Heart right ventricle (tissue), 16 donors: ENCODE results near the gene ZFYVE21. TPM values are rescaled to one million over a fixed set of nuclear protein-coding genes. Genes with fewer than 3 reads are reported as not detected.
A peak's percentile ranks its signal among the peaks of the same experiment; 100 is the strongest.

ENCODE experiments used
- ATAC-seq, 8 donors: fragments of 200-7000 bp; cut with Tn5 transposase; one replicate each; pipeline ENCODE4 v1.9.1; 2020; ENCODE audit warnings: mild to moderate bottlenecking in 8 of 8, moderate library complexity in 8 of 8, moderate number of reproducible peaks in 1 of 8
- DNase-seq, 2 donors: peaks; one replicate each; pipeline ENCODE4 v3.0.0-alpha.2; 2020
- H3K27ac ChIP-seq, 10 donors: fragments of 200-600 bp; sonication (generic) in 2 of 10; one replicate each; pipeline versions ENCODE4 v1.5.0 to v1.8.0; 2020 to 2022; ENCODE audit warnings: mild to moderate bottlenecking in 3 of 10
- H3K27me3 ChIP-seq, 7 donors: fragments of 200-600 bp; one replicate each; pipeline ENCODE4 v1.8.0; 2021 to 2022; ENCODE audit warnings: mild to moderate bottlenecking in 2 of 7
- H3K36me3 ChIP-seq, 9 donors: fragments of 200-600 bp; sonication (generic) in 1 of 9; one replicate each; pipeline versions ENCODE4 v1.5.0 to v1.8.0; 2020 to 2022; ENCODE audit warnings: mild to moderate bottlenecking in 2 of 9
- H3K4me1 ChIP-seq, 9 donors: fragments of 200-600 bp; sonication (generic) in 1 of 9; one replicate each; pipeline versions ENCODE4 v1.5.0 to v1.8.0; 2020 to 2022; ENCODE audit warnings: mild to moderate bottlenecking in 4 of 9
- H3K4me3 ChIP-seq, 10 donors: fragments of 200-600 bp; sonication (generic) in 2 of 10; one replicate each; pipeline versions ENCODE4 v1.5.0 to v1.8.0; 2020 to 2022; ENCODE audit warnings: mild to moderate bottlenecking in 7 of 10, moderate library complexity in 2 of 10
- H3K9me3 ChIP-seq, 11 donors: fragments of 200-600 bp in 10 of 11; sonication (generic) in 2 of 11; one replicate each; pipeline versions ENCODE4 v1.5.0 to v1.8.0; 2013 to 2022; ENCODE audit warnings: mild to moderate bottlenecking in 2 of 11, control low read depth in 1 of 11, moderate library complexity in 1 of 11
- CTCF ChIP-seq, 9 donors: fragments of 200-600 bp; sonication (generic) in 2 of 9; IDR thresholded peaks; one replicate each; pipeline versions ENCODE4 v1.5.0 to v1.8.0; 2021 to 2022; ENCODE audit warnings: antibody characterized with exemption in 9 of 9, mild to moderate bottlenecking in 5 of 9, moderate library complexity in 1 of 9
- WGBS, 2 donors: extraction: QIAGEN DNeasy Blood & Tissue Kit; methylation state at CpG; one replicate each; pipeline ENCODE4 v1.1.7; 2013; ENCODE audit warnings: inconsistent platforms in 1 of 2; 5-methylcytosine and 5-hydroxymethylcytosine counted together
- intact Hi-C, 10 donors: fragments of 100-400 bp; cut with DNase I; formaldehyde crosslinking; loops; one replicate each; pipeline versions ENCODE4 v1.11.1 to v1.14.2; 2022
- polyA plus RNA-seq, 2 donors: library from polyadenylated mRNA; stranded (reverse); fragments of 200-250 nt; gene quantifications; one replicate each; pipeline ENCODE4 v1.2.3, GENCODE V29; 2013
- total RNA-seq, 10 donors: library from RNA; stranded (reverse); fragmentation: NEBNext Ultra II Directional in 3 of 10; extraction: Animal tissue kit (Norgen Biotek cat#: 25700) in 3 of 10; gene quantifications; one replicate each; pipeline versions ENCODE4 v1.2.1 to v1.2.4, GENCODE V29; 2021 to 2023
- donor health status: Arrhythmogenic right ventricular cardiomyopathy.
- donor health status: ischemic (EF 13 %, LVEDD 7.1; RV severe dilation, severe dysfunction).
- donor health status: healthy with polysubstance abuse.
- donor health status: DM: no; HTN: yes; CAD: no.
- donor health status: DM: no; HTN: no; CAD: no.
- donor health status: ischemic (EF 25% LVEDD 6.9; RV normal size, moderate dysfunction).
- donor health status: ischemic (EF 25% LVEDD 5.7; RV mildly dilated, moderate dysfunction).
- donor health status: healthy.
- donor health status: DM: yes; HTN: yes; CAD: no.
- donor health status: Ischemic cardiomyopathy.
- donor health status: ischemic (EF 35%, LVEDD 5.7; RV mildly dilated, moderate dysfunction).
- donor health status: nonischemic (EF 11% LVEDD 7.7; RV severe dilation, severe dysfunction).
- donor health status: DM: yes; HTN: yes; CAD: no.
- donor health status: PGD.
- donor health status: ischemic (EF 29% LVEDD 5.4; RV normal size, mild dysfunction).
- donor health status: nonischemic (EF 23%, LVEDD 6.1; RV moderate dilation, normal function).

The ZFYVE21 gene
- total and polyA plus RNA-seq, 12 donors: 43.5 to 88.8 (median 54.5) TPM

- Histone ChIP-seq H3K9me3 (no peaks in the 10 kb centered on the region), H3K4me1 (peaks cover 23 to 76% (median 59%) of the 10 kb centered on the region in 9 donors), H3K4me3 (no peak overlapping the region), H3K27me3 (no peaks in the 10 kb centered on the region), H3K27ac (peak overlapping the region in 7 of 10 donors; percentile 2 to 65 (median 54)), H3K36me3 (peaks cover 5 to 86% (median 34%) of the 10 kb centered on the region in 9 donors)
- no peak for TF ChIP-seq CTCF (IDR thresholded peaks at IDR 0.05)
- WGBS, 2 donors: 78 to 82% methylated on average over 14 of the region's 14 CpGs
- no peak for ATAC-seq
- DNase-seq: no peak
- intact Hi-C loops: no loop called here
Observed at GRCh38 chr14:103697603-103698379, 17.8 kb upstream of the ZFYVE21 start.

GRCh38 chr14:103698380-103699260 lies 17.0 kb upstream of the ZFYVE21 start:
- H3K27me3 ChIP-seq: no peaks in the 10 kb centered on the region
- DNase-seq: no peak
- H3K4me3 ChIP-seq: no peak overlapping the region
- peaks cover 4 to 86% (median 34%) of the 10 kb centered on the region in 9 donors for H3K36me3 ChIP-seq
- TF ChIP-seq CTCF (IDR thresholded peaks at IDR 0.05): no peak
- WGBS, 2 donors: 89% methylated on average over 33 of the region's 33 CpGs
- H3K9me3 ChIP-seq: no peaks in the 10 kb centered on the region
- intact Hi-C loops: no loop called here
- no peak for ATAC-seq
- peak overlapping the region in 7 of 10 donors; percentile 2 to 62 (median 54) for H3K27ac ChIP-seq
- H3K4me1 ChIP-seq: peaks cover 23 to 85% (median 63%) of the 10 kb centered on the region in 9 donors

- peaks cover 0 to 86% (median 31%) of the 10 kb centered on the region in 9 donors for H3K36me3 ChIP-seq
- TF ChIP-seq CTCF (IDR thresholded peaks at IDR 0.05): no peak
- DNase-seq (no peak), ATAC-seq (no peak)
- intact Hi-C loops: no loop called here
- peaks cover 23 to 91% (median 69%) of the 10 kb centered on the region in 9 donors for H3K4me1 ChIP-seq
- 92 to 94% methylated on average over 17 of the region's 17 CpGs for WGBS, 2 donors
- no peak overlapping the region for H3K4me3 ChIP-seq
- H3K27ac ChIP-seq: peak overlapping the region in 2 of 10 donors; percentile 55 to 75
- H3K9me3 ChIP-seq: no peaks in the 10 kb centered on the region
- H3K27me3 ChIP-seq: no peaks in the 10 kb centered on the region
Observed at GRCh38 chr14:103699261-103699661, 16.3 kb upstream of the ZFYVE21 start.
